GM19463 (cell line): ENCODE data around the gene MPV17L.
"Not testable (repeated sequence)": the region's sequence is repeated elsewhere in the genome, so short reads cannot be mapped to it uniquely, and the experiment has no call there.

Experiments used
- ATAC-seq: cut with Tn5 transposase; IDR thresholded peaks from one replicate; pipeline ENCODE4 v1.9.1; 2021; ENCODE audit warnings: mild to moderate bottlenecking, moderate library complexity; ENCODE audit not compliant: unreplicated experiment

MPV17L gene

DNA sequence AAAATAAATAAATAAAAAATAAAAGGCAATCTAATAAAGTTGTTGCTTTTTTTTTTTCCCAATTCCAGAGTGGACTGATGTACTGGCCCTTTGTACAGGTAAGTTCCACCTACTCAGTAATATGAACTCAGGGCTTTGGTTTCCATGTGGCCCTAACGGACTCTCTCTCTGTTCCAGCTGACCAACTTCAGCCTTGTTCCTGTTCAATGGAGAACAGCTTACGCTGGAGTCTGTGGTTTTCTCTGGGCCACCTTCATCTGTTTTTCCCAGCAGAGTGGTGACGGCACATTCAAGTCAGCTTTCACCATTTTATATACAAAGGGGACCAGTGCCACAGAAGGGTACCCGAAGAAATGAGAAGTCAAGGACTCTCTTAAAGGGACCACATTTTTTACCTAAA is 12.2 kb downstream of the MPV17L start:
- not testable (repeated sequence) for ATAC-seq

DNA sequence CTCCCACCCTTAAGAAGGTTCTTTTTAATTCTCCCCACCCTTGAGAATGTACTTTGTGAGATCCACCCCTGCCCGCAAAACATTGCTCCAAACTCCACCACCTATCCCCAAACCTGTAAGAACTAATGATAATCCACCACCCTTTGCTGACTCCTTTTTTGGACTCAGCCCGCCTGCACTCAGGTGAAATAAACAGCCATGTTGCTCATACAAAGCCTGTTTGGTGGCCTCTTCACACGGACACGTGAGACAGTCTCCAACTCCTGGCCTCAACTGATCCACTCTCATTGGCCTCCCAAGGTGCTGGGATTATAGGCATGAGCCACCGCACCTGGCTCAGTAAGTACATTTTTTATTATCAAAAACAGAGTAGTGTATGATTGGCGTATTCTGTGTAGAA is 13.9 kb downstream of the MPV17L start:
- not testable (repeated sequence) for ATAC-seq

DNA sequence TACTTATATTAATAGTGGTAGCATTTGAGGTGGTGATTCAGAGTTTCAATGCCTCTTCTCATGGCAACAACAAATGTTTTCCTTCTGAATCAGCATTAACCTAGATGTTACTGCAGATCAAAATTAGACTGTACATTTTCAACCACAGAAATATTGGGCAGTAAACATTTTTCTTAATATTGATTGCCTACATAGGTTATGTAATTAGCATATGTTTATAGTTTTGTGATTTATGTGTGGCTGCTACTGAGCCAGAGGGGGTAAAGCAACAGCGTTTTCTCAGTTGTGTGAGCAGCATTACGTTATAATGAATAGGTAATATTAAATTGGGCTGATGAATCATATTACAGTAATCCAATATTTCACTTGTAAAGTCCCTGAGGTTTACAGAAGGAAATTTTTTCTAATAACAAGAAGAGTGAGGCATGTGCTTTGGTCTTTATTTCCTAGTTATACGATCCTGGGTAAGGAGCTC is 20.0 kb downstream of the MPV17L start:
- ATAC-seq: no peak

DNA sequence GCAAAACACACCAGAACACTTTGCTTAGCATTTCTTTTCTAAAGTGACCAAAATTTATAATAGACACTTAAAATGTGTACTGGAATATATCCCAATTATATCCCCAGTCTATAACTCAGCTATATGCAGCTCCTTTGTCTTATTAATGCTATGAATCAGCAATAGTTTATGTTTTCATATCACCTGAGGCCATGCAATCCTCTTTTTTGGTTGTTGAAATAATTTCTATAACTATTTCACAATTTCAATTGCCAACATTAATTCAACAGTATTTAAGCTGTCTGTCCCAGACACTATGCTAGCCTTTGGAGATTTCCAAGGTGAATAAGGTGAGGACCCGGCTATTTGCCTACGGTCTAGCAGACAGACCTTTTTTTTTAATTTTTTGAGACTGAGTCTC is 21.6 kb downstream of the MPV17L start:
- no peak for ATAC-seq

DNA sequence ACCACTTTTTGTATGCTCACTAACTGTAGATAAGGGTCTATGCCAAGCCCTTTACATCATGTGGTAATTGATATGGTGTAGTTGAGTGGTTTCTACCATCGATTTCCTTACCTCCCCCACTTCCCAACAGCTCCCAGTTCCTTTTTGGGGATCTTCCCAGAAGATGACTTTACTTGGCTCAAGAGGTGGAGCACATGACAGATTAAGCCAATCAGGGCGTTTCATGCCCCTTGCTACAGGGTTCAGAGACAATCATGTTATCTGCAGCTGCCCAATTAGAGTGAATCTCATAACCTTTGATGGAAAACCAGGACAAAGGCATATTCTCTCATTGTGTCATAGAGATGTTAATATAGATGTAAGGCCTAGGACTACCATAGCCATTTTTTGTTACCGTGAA is 22.7 kb downstream of the MPV17L start:
- ATAC-seq: no peak

DNA sequence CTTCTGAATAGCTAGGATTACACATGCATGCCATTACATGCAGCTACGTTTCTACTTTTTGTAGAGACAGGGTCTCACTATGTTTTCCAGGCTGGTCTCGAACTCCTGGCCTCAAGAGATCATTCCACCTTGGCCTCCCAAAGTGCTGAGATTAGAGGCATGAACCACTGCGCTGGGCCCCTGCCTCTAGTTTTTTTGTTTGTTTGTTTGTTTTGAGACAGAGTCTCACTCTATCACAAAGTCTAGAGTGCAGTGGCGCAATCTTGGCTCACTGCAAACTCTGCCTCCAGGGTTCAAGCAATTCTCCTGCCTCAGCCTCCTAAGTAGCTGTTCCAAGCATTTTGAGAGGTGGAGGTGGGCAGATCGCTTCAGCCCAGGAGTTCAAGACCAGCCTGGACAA is 26.1 kb downstream of the MPV17L start:
- ATAC-seq: not testable (repeated sequence)

DNA sequence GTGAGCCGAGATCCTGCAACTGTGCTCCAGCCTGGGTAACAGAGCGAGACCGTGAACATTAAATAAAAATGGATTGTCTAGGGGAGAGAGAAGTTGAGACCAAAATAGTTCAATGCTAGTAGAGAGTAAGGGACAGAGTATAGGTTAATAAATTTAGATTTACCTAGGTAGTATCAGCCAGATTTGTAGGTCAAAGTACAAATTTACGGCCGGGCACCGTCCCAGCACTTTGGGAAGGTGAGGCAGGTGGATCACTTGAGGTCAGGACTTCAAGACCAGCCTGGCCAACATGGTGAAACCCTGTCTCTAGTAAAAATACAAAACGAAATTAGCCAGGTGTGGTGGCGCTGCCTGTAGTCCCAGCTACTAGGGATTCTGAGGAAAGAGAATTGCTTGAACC is 26.7 kb downstream of the MPV17L start:
- ATAC-seq: no peak

DNA sequence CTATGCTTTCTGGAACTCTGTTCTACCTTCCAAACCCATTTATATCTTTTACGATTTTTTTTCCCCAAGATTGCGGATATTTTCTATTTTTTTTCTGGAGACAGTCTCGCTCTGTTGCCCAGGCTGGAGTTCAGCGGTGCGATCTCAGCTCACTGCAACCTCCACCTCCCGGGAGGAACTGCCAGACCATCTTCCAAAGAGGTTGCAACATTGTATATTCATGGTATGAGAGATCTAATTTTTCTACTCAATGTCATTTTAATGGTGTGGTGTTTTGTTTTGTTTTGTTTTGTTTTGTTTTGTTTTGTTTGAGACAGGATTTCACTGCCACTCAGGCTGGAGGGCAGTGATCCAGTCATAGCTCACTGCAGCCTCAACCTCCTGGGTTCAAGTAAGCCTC is 30.3 kb downstream of the MPV17L start:
- ATAC-seq: no peak

DNA sequence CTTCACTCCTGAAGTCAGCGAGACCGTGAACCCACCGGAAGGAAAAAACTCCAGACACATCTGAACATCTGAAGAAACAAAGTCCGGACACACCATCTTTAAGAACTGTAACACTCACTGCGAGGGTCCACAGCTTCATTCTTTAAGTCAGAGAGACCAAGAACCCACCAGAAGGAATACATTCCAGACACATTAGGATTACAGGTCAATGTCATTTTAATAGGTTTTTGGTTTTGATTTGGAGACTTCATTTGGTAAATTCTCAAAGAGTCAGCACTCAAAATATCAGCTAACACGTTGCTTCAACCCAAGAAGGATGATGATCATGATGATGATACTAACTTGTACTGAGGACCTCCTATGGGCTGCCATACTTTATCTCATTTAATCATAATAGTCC is 31.2 kb downstream of the MPV17L start:
- no peak for ATAC-seq

DNA sequence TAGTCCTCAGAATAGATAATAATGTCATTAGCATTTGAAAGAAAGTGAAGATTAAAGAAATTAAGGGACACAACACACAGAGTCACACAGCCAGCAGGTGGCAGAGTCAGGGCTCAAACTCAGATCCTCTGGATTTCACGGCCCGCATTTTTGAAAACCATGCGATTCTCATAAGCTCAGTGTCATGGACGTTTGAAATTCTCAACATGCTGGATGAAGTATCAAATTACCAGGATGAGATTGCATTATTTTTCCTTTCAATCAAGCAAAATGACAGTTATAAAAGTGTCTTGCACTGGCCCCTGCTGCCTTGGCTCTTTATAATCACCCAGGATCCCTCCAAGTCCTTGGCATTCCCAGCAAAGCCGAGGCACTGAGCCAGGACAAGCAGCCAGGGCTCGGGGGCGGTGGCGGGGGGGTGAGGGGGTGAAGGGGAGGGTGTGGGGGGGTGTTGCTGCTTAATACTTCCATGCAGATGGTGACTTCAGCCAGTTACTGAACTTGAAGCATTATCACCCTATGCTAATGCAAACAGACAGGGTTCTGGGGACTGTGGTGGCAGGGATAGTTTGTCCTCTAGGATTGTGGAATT is 32.2 kb downstream of the MPV17L start:
- ATAC-seq: no peak

DNA sequence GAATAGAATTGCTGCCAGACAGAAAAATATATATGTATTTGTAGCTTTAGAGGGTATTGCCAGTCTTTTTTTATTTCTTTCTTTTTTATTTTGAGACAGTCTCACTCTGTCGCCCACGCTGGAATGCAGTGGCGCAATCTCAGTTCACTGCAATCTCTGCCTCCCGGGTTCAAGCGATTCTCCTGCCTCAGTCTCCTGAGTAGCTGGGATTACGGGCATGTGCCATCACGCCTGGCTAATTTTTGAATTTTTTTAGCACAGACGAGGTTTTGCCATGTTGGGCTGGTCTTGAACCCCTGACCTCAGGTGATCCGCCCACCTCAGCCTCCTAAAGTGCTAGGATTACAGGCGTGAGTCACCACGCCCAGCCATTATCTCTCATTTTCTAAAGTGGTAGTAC is 35.3 kb downstream of the MPV17L start:
- not testable (repeated sequence) for ATAC-seq

DNA sequence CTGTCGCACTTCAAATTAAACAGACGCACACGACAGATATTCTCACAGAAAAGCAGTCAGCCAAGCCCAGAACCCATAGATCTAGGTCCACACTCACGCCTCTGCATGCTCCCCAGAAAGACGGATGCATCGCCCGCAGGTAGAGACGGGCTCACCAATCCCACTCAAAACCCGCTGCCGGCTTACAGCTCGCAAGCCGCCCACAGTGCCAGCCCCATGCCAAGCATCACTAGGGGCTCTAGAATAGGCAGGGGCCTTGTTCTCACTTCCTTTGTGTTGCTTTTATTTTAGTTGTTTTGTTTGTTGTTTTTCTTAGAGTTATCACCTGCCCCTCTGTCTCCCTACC is 38.5 kb downstream of the MPV17L start:
- ATAC-seq: no peak

DNA sequence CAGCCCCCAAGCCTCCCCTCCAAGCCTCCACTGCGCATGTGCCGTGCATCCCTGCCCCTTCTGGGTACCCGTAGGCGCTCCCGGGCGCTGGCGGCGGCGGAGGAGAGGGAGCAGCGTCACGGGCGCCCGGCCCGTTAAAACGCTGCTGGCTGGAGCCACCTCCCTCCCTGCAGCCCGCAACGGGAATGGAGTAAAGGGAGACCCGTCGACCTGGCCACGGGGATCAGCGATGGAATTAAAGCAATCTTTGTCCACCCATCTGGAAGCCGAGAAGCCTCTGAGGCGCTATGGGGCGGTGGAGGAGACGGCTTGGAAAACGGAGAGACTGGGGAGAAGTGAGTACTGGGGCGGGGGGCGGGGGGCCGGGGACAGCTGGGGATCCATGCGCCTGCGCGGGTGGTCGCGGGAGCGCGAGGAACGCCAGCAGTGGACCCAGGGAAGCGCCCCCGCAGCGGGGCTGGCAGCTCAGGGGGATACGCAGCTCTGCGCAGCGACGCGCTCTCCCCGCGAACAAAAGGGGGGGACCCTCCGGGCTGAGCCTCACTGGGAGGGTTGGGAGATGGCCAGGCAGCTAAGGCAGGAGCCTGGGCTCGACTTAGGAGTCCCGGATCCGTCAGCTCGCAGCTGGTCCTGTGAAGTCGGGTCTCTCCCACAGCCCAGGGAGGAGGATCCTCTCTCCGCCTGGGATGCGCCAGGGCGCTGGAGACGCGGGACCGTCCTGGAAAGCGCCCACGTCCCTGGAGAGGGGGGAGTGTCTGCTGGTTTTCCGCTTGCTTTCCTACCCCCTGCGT is 39.1 kb downstream of the MPV17L start, which contains the start of gene BMERB1:
Gene BMERB1 (plus strand): TSS at position 164 of the 791 bp plus-strand sequence. CDS start 66 bp downstream, at position 230.
- ATAC-seq: no peak

DNA sequence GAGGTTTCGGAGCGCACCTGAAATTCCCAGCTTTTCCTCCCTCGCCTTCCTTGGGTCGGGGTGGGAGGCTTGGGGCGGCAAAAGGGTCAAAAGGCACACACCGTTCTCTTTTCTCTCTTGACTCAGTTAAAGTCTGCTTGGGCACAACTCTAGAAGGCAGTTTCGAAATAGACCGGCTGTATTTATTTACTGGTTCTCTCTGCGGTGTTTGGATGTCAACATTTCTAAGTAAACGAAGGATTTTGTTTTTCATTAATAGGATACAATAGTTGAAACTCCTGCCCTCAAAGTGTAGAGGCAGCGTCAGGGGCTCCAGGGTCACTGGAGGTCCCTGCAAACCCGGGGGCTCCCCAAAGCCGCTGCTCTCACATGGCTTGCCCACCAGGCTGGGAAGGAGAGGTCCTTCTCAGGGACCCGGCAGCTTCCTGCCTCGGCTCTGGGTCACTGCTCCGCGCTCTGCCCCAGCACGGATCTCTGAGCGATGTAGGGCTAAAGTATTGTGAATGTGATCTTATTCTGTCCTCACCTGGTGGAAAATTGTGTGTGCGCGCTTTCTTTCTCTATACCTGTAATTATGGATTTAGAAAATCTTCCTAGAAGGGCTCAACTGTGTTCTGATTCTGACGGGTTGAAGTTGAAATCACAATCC is 39.8 kb downstream of the MPV17L start:
- ATAC-seq: no peak

DNA sequence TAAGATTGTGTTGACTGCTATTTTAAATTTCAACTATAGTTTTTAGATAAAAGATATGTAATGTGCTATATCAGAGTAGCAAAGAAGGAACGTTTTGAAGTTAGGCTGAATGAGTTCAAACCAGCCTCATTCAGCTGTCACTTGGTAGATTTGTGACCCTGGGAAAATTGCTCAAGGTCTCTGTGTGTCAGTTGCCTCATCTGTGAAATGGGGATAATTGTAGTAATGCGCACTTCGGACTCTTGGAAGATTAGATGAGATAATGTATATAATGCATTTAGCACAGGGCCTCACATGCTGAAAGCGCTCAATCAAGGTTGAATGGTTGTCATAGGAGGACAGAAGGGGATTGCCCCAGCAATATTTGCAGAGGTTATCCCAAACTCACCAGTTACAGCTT is 43.5 kb downstream of the MPV17L start:
- ATAC-seq: no peak

DNA sequence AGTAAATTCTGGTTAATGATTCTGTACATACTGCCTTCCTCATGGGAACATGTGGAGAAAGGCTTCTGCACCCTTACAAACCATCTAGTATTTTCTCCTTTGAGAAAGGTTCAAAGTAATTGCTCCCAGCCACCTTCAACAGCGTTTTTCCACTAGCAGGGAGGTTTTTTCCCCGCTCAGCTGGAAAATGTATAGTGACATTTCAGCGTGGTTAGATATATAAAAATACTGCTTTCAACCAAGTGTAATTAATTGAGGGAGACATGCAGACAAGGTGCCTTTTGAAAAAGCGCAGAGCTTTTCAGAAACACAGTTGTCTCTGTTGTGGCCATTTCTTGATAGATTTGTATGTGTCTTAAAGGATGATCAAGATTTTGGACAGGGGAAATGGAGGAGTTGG is 44.0 kb downstream of the MPV17L start:
- ATAC-seq: no peak

DNA sequence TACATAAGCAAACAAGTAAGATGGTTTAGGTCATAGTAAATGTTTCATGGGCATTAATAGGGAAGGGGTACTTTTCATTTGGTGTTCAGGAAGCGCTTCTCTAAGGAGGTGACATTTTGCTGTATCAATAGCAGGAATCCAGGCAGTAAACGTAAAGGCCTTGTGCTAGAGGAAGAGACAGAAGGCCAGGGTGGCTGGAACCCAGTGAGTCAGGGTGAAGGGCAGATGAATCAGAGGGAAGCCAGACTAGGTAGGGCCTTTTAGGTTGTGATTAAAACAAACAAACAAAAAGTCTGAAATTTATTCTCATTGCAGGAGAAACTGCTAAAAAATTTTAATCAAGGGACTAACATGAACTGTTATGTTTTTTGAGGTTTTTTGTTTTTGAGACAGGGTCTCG is 45.3 kb downstream of the MPV17L start:
- ATAC-seq: no peak

DNA sequence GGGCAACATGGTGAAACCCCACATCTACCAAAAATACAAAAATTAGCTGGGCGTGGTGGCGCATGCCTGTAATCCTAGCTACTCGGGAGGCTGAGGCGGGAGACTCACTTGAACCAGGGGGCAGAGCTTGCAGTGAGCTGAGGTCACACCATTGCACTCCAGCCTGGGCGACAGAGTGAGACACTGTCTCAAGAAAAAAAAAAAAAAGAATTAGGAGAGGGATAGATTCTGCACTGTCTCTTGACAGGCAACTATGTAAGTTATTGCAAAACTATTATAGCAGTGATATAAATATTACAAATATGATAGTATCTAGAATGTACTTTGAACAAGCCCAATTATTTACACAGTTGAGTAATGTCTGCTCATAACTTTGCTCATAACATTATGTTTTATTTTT is 46.6 kb downstream of the MPV17L start:
- not testable (repeated sequence) for ATAC-seq

DNA sequence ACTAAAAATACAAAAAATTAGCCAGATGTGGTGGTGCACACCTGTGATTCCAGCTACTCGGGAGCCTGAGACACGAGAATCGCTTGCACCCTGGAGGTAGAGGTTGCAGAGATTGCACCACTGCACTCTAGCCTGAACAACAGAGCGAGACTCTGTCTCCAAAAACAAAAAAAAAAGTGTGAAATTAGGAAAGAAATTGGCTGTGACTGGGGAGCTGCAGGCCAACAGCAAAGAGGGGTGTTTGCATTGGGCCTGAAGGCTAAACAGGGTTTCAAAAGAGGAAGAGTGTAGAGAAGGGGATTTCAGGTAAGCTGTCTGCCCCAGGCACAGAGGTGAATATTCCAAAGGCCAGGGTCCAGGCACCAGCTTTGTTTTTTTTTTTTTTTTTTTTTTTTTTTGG is 48.2 kb downstream of the MPV17L start:
- no peak for ATAC-seq

DNA sequence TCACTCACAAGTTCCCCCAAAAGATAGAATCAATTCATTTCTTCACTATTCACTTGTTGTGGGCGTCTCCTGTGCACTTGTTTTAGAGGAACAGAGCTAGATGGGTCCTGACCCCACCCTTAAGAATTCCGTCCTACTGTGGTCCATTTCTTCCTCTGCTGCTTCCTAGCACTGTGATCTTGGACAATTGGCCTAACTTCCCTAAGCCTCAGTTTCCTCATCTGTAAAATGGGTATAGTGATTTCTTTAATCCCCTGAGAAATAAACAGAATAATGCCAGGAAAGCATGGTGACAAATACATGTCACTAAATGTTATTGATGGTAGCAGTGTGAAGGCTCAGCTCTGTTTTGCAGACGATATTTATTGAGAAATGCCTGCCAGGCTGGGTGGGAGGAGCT is 48.7 kb downstream of the MPV17L start:
- no peak for ATAC-seq

DNA sequence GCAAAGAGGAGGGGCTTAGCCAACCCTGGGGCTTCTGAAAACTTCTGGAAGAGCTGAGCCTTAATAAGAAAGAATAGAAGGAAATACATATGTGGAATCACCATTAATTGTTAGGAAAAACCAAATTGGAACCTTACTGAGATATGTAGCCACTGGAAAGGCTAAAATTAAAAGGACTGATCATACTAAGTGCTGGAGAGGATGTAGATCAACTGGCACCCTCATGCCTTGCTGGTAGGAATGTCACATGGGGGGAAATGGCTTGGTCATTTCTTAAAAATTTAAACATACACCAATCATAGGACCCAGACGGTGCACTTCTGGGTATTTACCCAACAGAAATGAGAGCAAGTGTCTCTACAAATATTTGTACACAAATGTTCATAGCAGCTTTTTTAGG is 49.9 kb downstream of the MPV17L start:
- no peak for ATAC-seq

DNA sequence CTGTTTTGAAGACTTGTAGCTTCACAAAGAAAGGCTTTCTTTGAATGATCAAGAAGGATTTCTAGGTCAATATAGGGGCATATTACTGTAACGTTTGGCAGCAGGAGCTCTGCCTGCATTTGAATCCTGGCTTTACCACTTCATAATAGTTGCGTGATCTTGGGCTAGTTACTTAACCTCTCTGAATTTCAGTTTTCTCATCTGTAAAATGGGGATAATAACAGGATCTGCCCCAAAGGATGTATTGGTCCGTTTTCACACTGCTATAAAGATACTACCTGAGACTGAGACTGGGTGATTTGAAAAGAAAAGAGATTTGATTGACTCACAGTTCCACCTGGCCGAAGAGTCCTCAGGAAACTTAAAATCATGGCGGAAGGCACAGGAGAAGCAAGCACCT is 51.3 kb downstream of the MPV17L start:
- ATAC-seq: no peak
